ENCODE data around the gene KCNH3. TPM values are rescaled to one million over a fixed set of nuclear protein-coding genes. Genes with fewer than 3 reads are reported as not detected.

Gene KCNH3
- total RNA-seq, 6 experiments from 2014 or later = 0.09 to 0.25 (median 0.16) TPM; not detected in 3

GRCh38 chr12:49524660-49525324 is 14.0 kb upstream of the KCNH3 start:
- DNase-seq (no peak), ATAC-seq (peak in 1 of 4 donors; percentile 63)
- Histone ChIP-seq H3K9me3 (no peaks in the 10 kb centered on the region), H3K4me1 (no peaks in the 10 kb centered on the region), H3K36me3 (peaks cover 0 to 10% (median 4%) of the 10 kb centered on the region in 4 donors), H3K27me3 (no peaks in the 10 kb centered on the region), H3K27ac (no peak overlapping the region), H3K4me3 (no peak overlapping the region)
- 71% methylated on average over 6 of the region's 6 CpGs for WGBS (ENCODE audit: insufficient coverage, low coverage, low lambda C conversion rate, missing lambda C conversion rate)
- TF ChIP-seq CTCF (IDR thresholded peaks at IDR 0.05) (no peak), POLR2A (IDR thresholded peaks at IDR 0.05) (no peak)
- intact Hi-C loops (cut with DNase I) = no loop called here

DNA sequence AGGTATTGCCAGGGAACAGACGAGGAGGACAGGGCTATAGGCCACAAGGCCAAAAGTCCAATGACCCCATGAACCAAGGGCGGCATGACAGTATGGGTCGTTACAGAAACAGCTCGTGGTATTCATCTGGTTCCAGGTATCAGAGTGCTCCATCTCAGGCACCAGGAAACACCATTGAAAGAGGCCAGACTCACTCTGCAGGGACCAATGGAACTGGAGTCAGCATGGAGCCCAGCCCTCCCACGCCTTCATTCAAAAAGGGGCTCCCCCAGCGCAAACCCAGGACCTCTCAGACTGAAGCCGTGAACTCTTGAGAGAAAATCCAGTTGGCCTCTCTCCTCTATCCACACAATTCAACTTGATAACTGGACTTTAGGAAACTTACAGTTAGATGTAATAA is 12.9 kb upstream of the KCNH3 start:
- H3K27ac ChIP-seq = no peak overlapping the region
- intact Hi-C loops (cut with DNase I) = no loop called here
- H3K4me3 ChIP-seq = no peak overlapping the region
- H3K36me3 ChIP-seq = peaks cover 0 to 10% (median 4%) of the 10 kb centered on the region in 4 donors
- no peaks in the 10 kb centered on the region for H3K4me1 ChIP-seq
- ATAC-seq = no peak
- H3K9me3 ChIP-seq = no peaks in the 10 kb centered on the region
- TF ChIP-seq POLR2A (IDR thresholded peaks at IDR 0.05) (no peak), CTCF (IDR thresholded peaks at IDR 0.05) (no peak)
- WGBS (ENCODE audit: insufficient coverage, low coverage, low lambda C conversion rate, missing lambda C conversion rate) = 100% methylated on average over 2 of the region's 7 CpGs
- no peak for DNase-seq
- H3K27me3 ChIP-seq = no peaks in the 10 kb centered on the region

DNA sequence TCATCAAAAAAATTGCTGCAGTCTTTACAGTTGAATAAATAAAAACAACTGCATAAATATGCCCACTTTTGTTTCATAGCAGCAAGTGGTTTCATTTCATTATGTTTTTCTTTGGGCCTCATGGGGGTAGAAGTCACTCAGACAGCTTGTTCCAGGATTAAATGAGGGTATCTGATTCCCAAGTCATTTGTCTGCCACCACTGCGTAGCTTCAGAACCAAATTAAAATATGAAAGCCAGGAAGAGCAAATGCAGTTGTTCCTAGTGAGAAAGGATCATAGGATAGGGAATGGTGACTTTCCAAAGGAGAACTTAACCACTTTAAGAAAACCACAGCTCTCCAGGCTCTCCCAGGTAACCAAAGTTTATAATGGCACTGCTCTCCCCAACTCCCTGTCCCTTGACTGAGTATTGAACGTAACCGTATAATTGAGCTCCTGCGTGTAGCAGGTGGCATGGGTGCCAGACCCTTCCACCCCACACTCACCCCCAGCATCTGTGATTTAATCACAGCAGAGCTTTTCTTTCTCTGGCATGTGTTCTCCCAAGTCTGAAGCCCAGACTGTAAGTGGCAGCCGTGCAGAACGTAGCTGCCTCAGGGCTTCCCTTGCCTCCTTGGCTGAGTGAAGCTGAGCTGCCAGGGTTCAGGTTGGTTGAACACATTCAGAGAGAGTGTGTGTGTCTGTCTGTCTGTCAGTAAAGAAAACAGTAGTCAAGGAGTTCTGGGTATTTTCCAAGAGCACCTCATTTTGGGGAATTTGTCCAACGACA is 11.3 kb upstream of the KCNH3 start:
- 100% methylated on average over 5 of the region's 7 CpGs for WGBS (ENCODE audit: insufficient coverage, low coverage, low lambda C conversion rate, missing lambda C conversion rate)
- DNase-seq (no peak), ATAC-seq (no peak)
- intact Hi-C loops (cut with DNase I) = no loop called here
- Histone ChIP-seq H3K9me3 (no peaks in the 10 kb centered on the region), H3K27ac (no peak overlapping the region), H3K36me3 (peaks cover 0 to 10% (median 4%) of the 10 kb centered on the region in 4 donors), H3K4me1 (no peaks in the 10 kb centered on the region), H3K4me3 (no peak overlapping the region), H3K27me3 (no peaks in the 10 kb centered on the region)
- TF ChIP-seq CTCF (IDR thresholded peaks at IDR 0.05) (no peak), POLR2A (IDR thresholded peaks at IDR 0.05) (no peak)

GRCh38 chr12:49529414-49529813 is 9.4 kb upstream of the KCNH3 start:
- DNase-seq (no peak), ATAC-seq (no peak)
- Histone ChIP-seq H3K36me3 (peaks cover 0 to 10% (median 4%) of the 10 kb centered on the region in 4 donors), H3K4me1 (no peaks in the 10 kb centered on the region), H3K27me3 (no peaks in the 10 kb centered on the region), H3K9me3 (no peaks in the 10 kb centered on the region), H3K4me3 (no peak overlapping the region), H3K27ac (no peak overlapping the region)
- WGBS (ENCODE audit: insufficient coverage, low coverage, low lambda C conversion rate, missing lambda C conversion rate) = 94% methylated on average over 1 of the region's 1 CpG
- no peak for TF ChIP-seq CTCF (IDR thresholded peaks at IDR 0.05)
- no peak for TF ChIP-seq POLR2A (IDR thresholded peaks at IDR 0.05)
- intact Hi-C loops (cut with DNase I) = no loop called here

Measured in right lobe of liver (tissue), 6 donors.